ENCODE results near the gene RAB10. TPM values are rescaled to one million over a fixed set of nuclear protein-coding genes. Genes with fewer than 3 reads are reported as not detected.

RAB10 gene
- total and polyA plus RNA-seq, 9 of the 15 experiments (the other 6 are each of a cell fraction or from before 2014, with no cell fraction given) = 25.1 to 214 (median 157) TPM

DNA sequence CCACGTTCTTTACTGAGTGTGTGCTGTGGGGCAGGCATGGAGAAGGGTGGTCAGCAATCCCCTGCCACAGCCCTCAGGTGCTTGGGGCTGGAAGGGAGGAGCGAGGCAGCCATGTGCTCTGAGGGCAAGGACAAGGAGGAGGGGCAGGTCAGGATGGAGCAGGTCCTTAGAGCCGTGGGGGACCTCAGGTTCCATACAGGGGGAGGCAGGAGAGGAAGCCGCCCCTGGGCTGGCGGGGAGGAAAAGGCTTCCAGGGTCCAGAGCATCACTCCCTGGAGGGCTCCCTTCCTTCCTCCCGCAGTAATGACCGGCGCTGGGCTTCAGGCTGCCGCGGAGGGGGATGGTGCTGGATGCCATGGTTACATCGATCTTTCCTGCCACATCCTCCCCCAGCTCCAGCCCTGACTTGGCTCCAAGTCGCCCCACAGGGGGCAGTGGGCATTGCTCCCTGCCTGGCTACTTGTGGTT is 145.6 kb downstream of the RAB10 start:
- CTCF ChIA-PET (ENCODE audit: low intra/inter-chr PET ratio) = no interaction called here
- Histone ChIP-seq H3K9me1 (ENCODE audit: control insufficient read depth, insufficient read depth, low read length) (no peaks in the 10 kb centered on the region), H3K4me2 (ENCODE audit: insufficient read depth, low read length) (0 out of 2 replicates have a peak overlapping the region, but pooled peaks have one; percentile 32), H3K36me3 (ENCODE audit: control insufficient read depth, insufficient read depth, low read length) (no peaks in the 10 kb centered on the region), H3K27me3 (ENCODE audit: control insufficient read depth in 2 of 2, insufficient read depth in 2 of 2, low read length in 2 of 2) (no peaks in the 10 kb centered on the region), H3K9me3 (replicated peaks; ENCODE audit: control insufficient read depth, insufficient read depth, low read depth, low read length) (no peaks in the 10 kb centered on the region), H2AFZ (ENCODE audit: low read depth, low read length) (peak overlapping the region; percentile 66), H3K4me1 (replicated peaks in 1 of 2; ENCODE audit: control insufficient read depth in 2 of 2, insufficient read depth in 2 of 2, low read length in 2 of 2) (peaks cover 6 to 32% of the 10 kb centered on the region in 2 experiments; a peak in 4 of 5 replicates), H3K79me2 (ENCODE audit: control insufficient read depth, insufficient read depth, low read length) (no peaks in the 10 kb centered on the region), H4K20me1 (replicated peaks; ENCODE audit: control insufficient read depth, insufficient read depth, low read length) (no peaks in the 10 kb centered on the region), H3K27ac (ENCODE audit: extremely low read depth, low read depth, low read length) (no peak overlapping the region), H3K9ac (ENCODE audit: insufficient read depth in 1 of 2, low read depth in 2 of 2, low read length in 2 of 2) (peak overlapping the region in 1 of 2 experiments; percentile 86; a peak in 3 of 4 replicates), H3K4me3 (no peak overlapping the region)
- FAIRE-seq (no peak), DNase-seq (ENCODE audit: extremely low read depth in 1 of 4, low spot score in 3 of 4) (peak in 2 of 4 experiments; percentile 7 to 17), ATAC-seq (no peak)
- in situ Hi-C loops (cut with MboI) (no loop called here), intact Hi-C loops (cut with micrococcal nuclease) (no loop called here)
- no peak for TF ChIP-seq ZNF165 (CRISPR knock-in tag; IDR thresholded peaks at IDR 0.05; ENCODE audit: borderline replicate concordance)
- no peak for TF ChIP-seq ZNF347 (CRISPR knock-in tag; IDR thresholded peaks at IDR 0.05; ENCODE audit: low read depth)
- no peak for TF ChIP-seq KLF10 (CRISPR knock-in tag; IDR thresholded peaks at IDR 0.05)
- no TSS peak for BruUV-seq (replicated peaks)
- POLR2A ChIA-PET = no interaction called here
- 49% methylated on average over 9 of the region's 12 CpGs for whole genome bisulfite sequencing (ENCODE audit: insufficient coverage, low coverage, missing lambda C conversion rate)

DNA sequence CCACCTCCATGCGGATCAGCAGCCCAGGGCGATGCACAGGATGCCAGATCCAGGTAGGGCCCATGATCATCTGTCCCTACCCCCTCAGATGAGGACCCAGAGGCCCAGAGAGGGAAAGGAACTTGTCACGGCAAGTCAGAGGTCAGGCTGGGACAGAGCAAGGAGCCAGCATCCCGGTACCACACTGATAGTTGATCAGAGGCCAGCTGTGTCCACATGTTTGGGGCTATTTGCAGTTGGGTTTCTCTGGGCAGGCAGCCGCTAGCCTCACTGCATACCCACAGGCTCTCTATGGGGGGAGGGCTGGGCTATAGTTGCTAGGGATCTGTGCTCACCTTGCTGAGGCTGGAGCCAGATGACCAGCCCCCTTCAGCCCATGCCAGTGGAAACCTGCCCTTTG is 148.6 kb downstream of the RAB10 start:
- DNase-seq (ENCODE audit: extremely low read depth in 1 of 4, low spot score in 3 of 4) (no peak), ATAC-seq (no peak), FAIRE-seq (no peak)
- H3K4me1 ChIP-seq (replicated peaks in 1 of 2; ENCODE audit: control insufficient read depth in 2 of 2, insufficient read depth in 2 of 2, low read length in 2 of 2) = peaks cover 18 to 42% of the 10 kb centered on the region in 2 experiments; a peak in 4 of 5 replicates
- no peak overlapping the region for H3K4me3 ChIP-seq
- WGBS (ENCODE audit: insufficient coverage, low coverage, missing lambda C conversion rate) = 56% methylated on average over 5 of the region's 5 CpGs
- H3K36me3 ChIP-seq (ENCODE audit: control insufficient read depth, insufficient read depth, low read length) = no peaks in the 10 kb centered on the region
- H3K9me3 ChIP-seq (replicated peaks; ENCODE audit: control insufficient read depth, insufficient read depth, low read depth, low read length) = no peaks in the 10 kb centered on the region
- no peaks in the 10 kb centered on the region for H4K20me1 ChIP-seq (replicated peaks; ENCODE audit: control insufficient read depth, insufficient read depth, low read length)
- no peak overlapping the region for H3K27ac ChIP-seq (ENCODE audit: extremely low read depth, low read depth, low read length)
- ChIA-PET CTCF (ENCODE audit: low intra/inter-chr PET ratio) (interaction anchor here (0.5 kb wide), 1 partner anchor 42 kb away, joined by 3 read pairs; no protein-coding TSS in a partner anchor), POLR2A (interaction anchor here (0.6 kb wide), 1 partner anchor 853 kb away, joined by 3 read pairs; no protein-coding TSS in a partner anchor)
- no peak overlapping the region for H3K4me2 ChIP-seq (ENCODE audit: insufficient read depth, low read length)
- in situ Hi-C loops (cut with MboI) = no loop called here
- H3K27me3 ChIP-seq (ENCODE audit: control insufficient read depth in 2 of 2, insufficient read depth in 2 of 2, low read length in 2 of 2) = no peaks in the 10 kb centered on the region
- H3K79me2 ChIP-seq (ENCODE audit: control insufficient read depth, insufficient read depth, low read length) = peaks cover 9% of the 10 kb centered on the region; the same call in 2 of the 3 replicates
- no peak overlapping the region for H2AFZ ChIP-seq (ENCODE audit: low read depth, low read length)
- no TSS peak for BruUV-seq (replicated peaks)
- intact Hi-C loops (cut with micrococcal nuclease) = no loop called here
- peak overlapping the region in 1 of 2 experiments; percentile 61; a peak in 1 of 4 replicates for H3K9ac ChIP-seq (ENCODE audit: insufficient read depth in 1 of 2, low read depth in 2 of 2, low read length in 2 of 2)
- no peaks in the 10 kb centered on the region for H3K9me1 ChIP-seq (ENCODE audit: control insufficient read depth, insufficient read depth, low read length)
- no peak for TF ChIP-seq ZNF717 (CRISPR knock-in tag; IDR thresholded peaks at IDR 0.05)
- no peak for TF ChIP-seq ATF7 (IDR thresholded peaks at IDR 0.05)
- no peak for TF ChIP-seq HDAC8 (tag; IDR thresholded peaks at IDR 0.05)
- TF ChIP-seq NFYB (IDR thresholded peaks at IDR 0.05; ENCODE audit: extremely low read depth, insufficient read length) = no peak
- TF ChIP-seq, protein P1, sequence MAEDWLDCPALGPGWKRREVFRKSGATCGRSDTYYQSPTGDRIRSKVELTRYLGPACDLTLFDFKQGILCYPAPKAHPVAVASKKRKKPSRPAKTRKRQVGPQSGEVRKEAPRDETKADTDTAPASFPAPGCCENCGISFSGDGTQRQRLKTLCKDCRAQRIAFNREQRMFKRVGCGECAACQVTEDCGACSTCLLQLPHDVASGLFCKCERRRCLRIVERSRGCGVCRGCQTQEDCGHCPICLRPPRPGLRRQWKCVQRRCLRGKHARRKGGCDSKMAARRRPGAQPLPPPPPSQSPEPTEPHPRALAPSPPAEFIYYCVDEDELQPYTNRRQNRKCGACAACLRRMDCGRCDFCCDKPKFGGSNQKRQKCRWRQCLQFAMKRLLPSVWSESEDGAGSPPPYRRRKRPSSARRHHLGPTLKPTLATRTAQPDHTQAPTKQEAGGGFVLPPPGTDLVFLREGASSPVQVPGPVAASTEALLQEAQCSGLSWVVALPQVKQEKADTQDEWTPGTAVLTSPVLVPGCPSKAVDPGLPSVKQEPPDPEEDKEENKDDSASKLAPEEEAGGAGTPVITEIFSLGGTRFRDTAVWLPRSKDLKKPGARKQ (CRISPR knock-in tag; IDR thresholded peaks at IDR 0.05) = no peak
- no peak for TF ChIP-seq IFI16 (CRISPR knock-in tag; IDR thresholded peaks at IDR 0.05)
- TF ChIP-seq, protein P2, sequence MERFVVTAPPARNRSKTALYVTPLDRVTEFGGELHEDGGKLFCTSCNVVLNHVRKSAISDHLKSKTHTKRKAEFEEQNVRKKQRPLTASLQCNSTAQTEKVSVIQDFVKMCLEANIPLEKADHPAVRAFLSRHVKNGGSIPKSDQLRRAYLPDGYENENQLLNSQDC (CRISPR knock-in tag; IDR thresholded peaks at IDR 0.05) = no peak
- TF ChIP-seq, protein P3, sequence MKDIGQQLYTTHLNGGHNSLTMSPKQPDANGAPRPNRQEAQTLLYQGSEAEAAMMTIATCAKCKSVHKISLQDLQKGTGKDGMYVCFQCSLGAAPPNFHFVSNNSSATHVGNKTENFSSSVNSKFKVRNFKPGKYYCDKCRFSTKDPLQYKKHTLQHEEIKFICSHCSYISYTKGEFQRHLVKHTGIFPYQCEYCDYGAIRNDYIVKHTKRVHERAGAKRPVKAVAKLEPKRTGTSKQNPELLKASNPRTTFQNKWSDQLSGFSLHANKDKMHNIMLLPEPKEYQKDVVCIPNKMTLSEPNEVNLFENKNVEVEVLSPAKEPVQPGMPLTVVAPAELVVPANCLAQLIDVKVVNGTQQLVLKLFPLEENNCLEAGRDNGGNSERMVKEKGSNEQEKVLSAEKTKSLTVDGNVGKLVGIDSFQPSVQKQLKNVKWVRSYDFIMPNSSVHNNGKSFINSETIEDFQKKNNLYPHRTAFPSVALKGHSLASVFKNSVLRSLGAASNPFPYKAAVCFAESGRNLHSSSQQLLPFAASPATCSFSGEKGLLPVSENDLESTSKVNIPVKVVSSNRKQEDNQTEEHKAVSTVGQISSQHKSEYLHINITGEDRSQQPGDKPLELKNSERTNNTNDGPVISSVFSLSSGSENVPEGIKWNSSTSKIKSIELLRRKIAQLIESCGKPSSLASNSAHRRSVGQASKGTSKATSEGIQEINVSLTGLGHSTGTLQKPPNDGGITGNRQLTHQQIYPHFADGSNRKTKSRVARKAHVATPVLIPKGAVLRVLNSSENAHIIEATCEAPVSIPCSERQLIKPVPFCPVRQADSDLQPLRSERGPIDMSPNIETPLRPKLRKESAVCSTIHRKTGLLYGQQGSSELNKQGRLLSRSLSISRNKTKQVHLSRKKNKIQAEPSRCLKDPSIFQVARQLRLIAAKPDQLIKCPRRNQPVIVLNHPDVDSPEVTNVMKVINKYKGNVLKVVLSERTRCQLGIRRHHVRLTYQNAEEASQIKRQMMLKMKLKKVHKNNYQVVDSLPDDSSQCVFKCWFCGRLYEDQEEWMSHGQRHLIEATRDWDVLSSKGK (CRISPR knock-in tag; IDR thresholded peaks at IDR 0.05) = no peak
